ENCODE results near the gene SPO11. TPM values are rescaled to one million over a fixed set of nuclear protein-coding genes. Genes with fewer than 3 reads are reported as not detected.

Gene SPO11
- total and polyA plus RNA-seq, 2 experiments from 2014 or later = not detected

DNA sequence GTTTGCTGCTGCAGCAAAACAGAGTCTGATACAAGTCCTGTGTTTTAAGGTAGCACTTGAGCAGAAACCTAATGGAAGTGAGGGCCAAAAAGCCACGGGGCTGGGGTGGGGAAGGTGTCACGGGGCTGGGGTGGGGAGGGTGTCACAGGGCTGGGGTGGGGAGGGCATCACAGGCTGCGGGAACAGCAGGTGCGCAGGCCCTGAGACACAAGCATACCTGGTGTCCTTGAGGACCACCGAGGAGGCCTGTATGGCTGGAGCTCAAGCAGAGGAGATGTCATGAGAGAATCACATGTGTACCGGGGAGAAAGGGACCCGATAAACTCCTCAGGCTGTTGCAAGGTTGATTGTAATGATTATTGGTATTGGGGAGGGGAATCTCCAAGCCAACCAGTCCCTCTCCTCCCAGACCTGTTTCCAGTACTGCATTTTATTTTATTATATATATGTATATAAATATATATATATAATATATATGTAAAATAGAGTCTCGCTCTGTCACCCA, 13.6 kb upstream of the SPO11 start:
- Histone ChIP-seq H3K9me2 (ENCODE audit: insufficient read depth) (no peaks in the 10 kb centered on the region), H3K9me3 (ENCODE audit: low read depth) (no peaks in the 10 kb centered on the region), H2AFZ (no peak overlapping the region), H3K4me1 (ENCODE audit: insufficient read depth) (no peaks in the 10 kb centered on the region), H4K20me1 (ENCODE audit: insufficient read depth) (no peaks in the 10 kb centered on the region), H3K4me2 (ENCODE audit: unreplicated experiment) (no peak overlapping the region), H3K27ac (no peak overlapping the region), H3K36me3 (ENCODE audit: low read depth) (no peaks in the 10 kb centered on the region), H3K79me2 (ENCODE audit: insufficient read depth) (no peaks in the 10 kb centered on the region), H3K27me3 (replicated peaks; ENCODE audit: insufficient read depth) (peaks cover 50% of the 10 kb centered on the region), H3F3A (ENCODE audit: insufficient read depth) (no peaks in the 10 kb centered on the region), H3K9ac (no peak overlapping the region), H3K4me3 (no peak overlapping the region)
- in situ Hi-C loops (cut with MboI) = no loop called here
- 75 to 79% methylated on average over 7 to 8 of the region's 8 CpGs for WGBS, 2 experiments (ENCODE audit: low coverage in 1 of 2, low lambda C conversion rate in 2 of 2, missing lambda C conversion rate in 2 of 2)
- DNase-seq = no peak
- TF ChIP-seq EZH2phosphoT487 (IDR thresholded peaks at IDR 0.05; ENCODE audit: insufficient read depth, low read depth) (no peak), EZH2 (IDR thresholded peaks at IDR 0.05; ENCODE audit: insufficient read depth, poor library complexity, severe bottlenecking) (no peak)

DNA sequence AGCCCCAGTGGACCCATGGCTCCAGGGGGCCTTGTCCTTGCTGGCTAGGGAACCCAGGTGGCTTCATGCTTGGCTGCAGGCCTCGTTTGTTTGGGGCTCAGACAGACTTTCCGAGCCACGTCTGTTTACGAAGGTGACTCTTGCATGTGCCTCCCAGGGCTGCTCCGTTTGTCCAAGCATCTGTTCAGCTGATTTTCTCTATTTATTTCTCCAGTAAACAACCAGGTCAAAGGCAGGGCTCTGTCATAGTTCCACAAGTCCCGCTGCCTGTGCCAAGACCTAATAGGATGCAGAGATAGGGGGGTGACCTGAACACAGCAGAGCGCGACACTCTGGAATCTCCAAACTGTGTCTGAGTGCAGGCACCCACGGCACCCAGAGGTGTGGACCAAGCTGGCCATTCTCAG, 12.8 kb upstream of the SPO11 start:
- H4K20me1 ChIP-seq (ENCODE audit: insufficient read depth) = no peaks in the 10 kb centered on the region
- no peak overlapping the region for H3K4me3 ChIP-seq
- H3K4me1 ChIP-seq (ENCODE audit: insufficient read depth) = no peaks in the 10 kb centered on the region
- in situ Hi-C loops (cut with MboI) = no loop called here
- no peak overlapping the region for H3K9ac ChIP-seq
- H3K27me3 ChIP-seq (replicated peaks; ENCODE audit: insufficient read depth) = peaks cover 51% of the 10 kb centered on the region
- 39 to 42% methylated on average over 9 of the region's 9 CpGs for WGBS, 2 experiments (ENCODE audit: low coverage in 1 of 2, low lambda C conversion rate in 2 of 2, missing lambda C conversion rate in 2 of 2)
- TF ChIP-seq EZH2 (IDR thresholded peaks at IDR 0.05; ENCODE audit: insufficient read depth, poor library complexity, severe bottlenecking) (no peak), EZH2phosphoT487 (IDR thresholded peaks at IDR 0.05; ENCODE audit: insufficient read depth, low read depth) (no peak)
- DNase-seq = no peak
- no peak overlapping the region for H3K4me2 ChIP-seq (ENCODE audit: unreplicated experiment)
- H3K27ac ChIP-seq = no peak overlapping the region
- no peaks in the 10 kb centered on the region for H3K79me2 ChIP-seq (ENCODE audit: insufficient read depth)
- no peaks in the 10 kb centered on the region for H3K36me3 ChIP-seq (ENCODE audit: low read depth)
- no peaks in the 10 kb centered on the region for H3K9me3 ChIP-seq (ENCODE audit: low read depth)
- no peaks in the 10 kb centered on the region for H3F3A ChIP-seq (ENCODE audit: insufficient read depth)
- H2AFZ ChIP-seq = no peak overlapping the region
- no peaks in the 10 kb centered on the region for H3K9me2 ChIP-seq (ENCODE audit: insufficient read depth)

DNA sequence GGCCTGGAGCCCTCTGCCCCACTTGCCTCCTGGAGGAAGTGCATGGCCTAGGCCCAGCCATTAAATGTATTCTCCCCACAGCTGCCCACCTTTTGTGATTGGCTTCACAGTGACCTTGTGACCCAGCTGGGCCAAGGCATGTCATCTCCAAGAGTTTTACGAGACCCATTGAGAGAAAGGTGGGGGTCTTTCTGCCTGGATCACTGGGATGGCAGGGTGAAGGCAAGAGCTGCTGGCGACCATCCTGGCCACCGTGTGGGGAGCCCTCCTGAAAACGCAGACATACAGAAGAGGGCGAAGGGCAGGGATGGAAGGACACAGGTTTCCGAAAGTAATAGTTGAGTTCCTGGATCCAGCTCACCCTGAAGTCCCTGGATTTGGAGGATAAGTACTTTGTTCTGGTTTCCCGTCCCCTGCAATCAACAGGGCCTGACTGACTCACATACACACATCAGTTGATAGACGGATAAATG, 12.3 kb upstream of the SPO11 start:
- no peaks in the 10 kb centered on the region for H3K4me1 ChIP-seq (ENCODE audit: insufficient read depth)
- H3K4me2 ChIP-seq (ENCODE audit: unreplicated experiment) = no peak overlapping the region
- 78 to 83% methylated on average over 7 to 8 of the region's 8 CpGs for WGBS, 2 experiments (ENCODE audit: low coverage in 1 of 2, low lambda C conversion rate in 2 of 2, missing lambda C conversion rate in 2 of 2)
- H3F3A ChIP-seq (ENCODE audit: insufficient read depth) = no peaks in the 10 kb centered on the region
- H3K9me3 ChIP-seq (ENCODE audit: low read depth) = no peaks in the 10 kb centered on the region
- peaks cover 50% of the 10 kb centered on the region for H3K27me3 ChIP-seq (replicated peaks; ENCODE audit: insufficient read depth)
- no peak for DNase-seq
- no peaks in the 10 kb centered on the region for H3K9me2 ChIP-seq (ENCODE audit: insufficient read depth)
- H3K79me2 ChIP-seq (ENCODE audit: insufficient read depth) = no peaks in the 10 kb centered on the region
- in situ Hi-C loops (cut with MboI) = no loop called here
- no peak overlapping the region for H3K27ac ChIP-seq
- H3K9ac ChIP-seq = no peak overlapping the region
- no peak overlapping the region for H3K4me3 ChIP-seq
- no peaks in the 10 kb centered on the region for H3K36me3 ChIP-seq (ENCODE audit: low read depth)
- no peak for TF ChIP-seq EZH2 (IDR thresholded peaks at IDR 0.05; ENCODE audit: insufficient read depth, poor library complexity, severe bottlenecking)
- TF ChIP-seq EZH2phosphoT487 (IDR thresholded peaks at IDR 0.05; ENCODE audit: insufficient read depth, low read depth) = no peak
- no peaks in the 10 kb centered on the region for H4K20me1 ChIP-seq (ENCODE audit: insufficient read depth)
- H2AFZ ChIP-seq = no peak overlapping the region

DNA sequence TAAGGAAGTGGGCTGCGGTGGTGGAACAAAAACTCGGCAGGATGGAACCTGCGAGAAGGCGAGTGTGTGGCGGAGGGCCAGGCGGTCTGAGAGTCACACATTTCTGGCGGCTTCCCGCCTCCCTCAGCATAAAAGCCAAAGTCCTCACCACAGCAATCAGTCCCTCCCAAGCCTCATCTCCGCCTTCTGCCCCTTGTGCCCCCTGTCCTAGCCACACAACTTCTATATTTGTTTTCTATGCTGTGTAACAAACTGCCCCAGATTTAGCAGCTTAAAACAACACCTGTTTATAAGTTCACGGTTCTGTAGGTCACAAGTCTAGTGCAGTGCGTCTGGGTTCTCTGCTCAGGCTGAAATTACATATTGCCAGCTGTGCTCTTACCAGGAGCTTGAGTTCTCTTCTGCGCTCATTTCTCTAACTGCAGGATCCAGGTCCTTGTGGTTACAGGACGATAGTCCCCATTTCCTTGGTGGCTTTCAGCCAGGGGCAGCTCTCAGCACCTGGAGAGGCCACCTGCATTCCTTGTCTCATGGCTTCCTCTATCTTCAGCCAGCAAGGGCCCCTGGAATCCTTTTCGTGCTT, 11.7 kb upstream of the SPO11 start:
- H3K9me2 ChIP-seq (ENCODE audit: insufficient read depth) = no peaks in the 10 kb centered on the region
- H3K4me3 ChIP-seq = no peak overlapping the region
- in situ Hi-C loops (cut with MboI) = no loop called here
- H3K9me3 ChIP-seq (ENCODE audit: low read depth) = no peaks in the 10 kb centered on the region
- no peak for TF ChIP-seq EZH2phosphoT487 (IDR thresholded peaks at IDR 0.05; ENCODE audit: insufficient read depth, low read depth)
- no peak for TF ChIP-seq EZH2 (IDR thresholded peaks at IDR 0.05; ENCODE audit: insufficient read depth, poor library complexity, severe bottlenecking)
- peaks cover 3% of the 10 kb centered on the region for H3K4me1 ChIP-seq (ENCODE audit: insufficient read depth)
- H3K9ac ChIP-seq = no peak overlapping the region
- no peak overlapping the region for H3K27ac ChIP-seq
- 77 to 81% methylated on average over 14 of the region's 14 CpGs for WGBS, 2 experiments (ENCODE audit: low coverage in 1 of 2, low lambda C conversion rate in 2 of 2, missing lambda C conversion rate in 2 of 2)
- DNase-seq = no peak
- H4K20me1 ChIP-seq (ENCODE audit: insufficient read depth) = no peaks in the 10 kb centered on the region
- no peak overlapping the region for H2AFZ ChIP-seq
- H3K79me2 ChIP-seq (ENCODE audit: insufficient read depth) = no peaks in the 10 kb centered on the region
- H3K4me2 ChIP-seq (ENCODE audit: unreplicated experiment) = no peak overlapping the region
- no peaks in the 10 kb centered on the region for H3F3A ChIP-seq (ENCODE audit: insufficient read depth)
- H3K27me3 ChIP-seq (replicated peaks; ENCODE audit: insufficient read depth) = peaks cover 46% of the 10 kb centered on the region
- no peaks in the 10 kb centered on the region for H3K36me3 ChIP-seq (ENCODE audit: low read depth)
